ENCODE measurements around the gene PSMG3. TPM values are rescaled to one million over a fixed set of nuclear protein-coding genes. Genes with fewer than 3 reads are reported as not detected.
"Not testable (repeated sequence)": the region's sequence is repeated elsewhere in the genome, so short reads cannot be mapped to it uniquely, and the experiment has no call there.

The PSMG3 gene
- total RNA-seq, 4 donors from 2014 or later = 22.0 to 37.7 (median 28.4) TPM

GRCh38 chr7:1526271-1526754, 43.5 kb downstream of the PSMG3 start:
- no peak for TF ChIP-seq CTCF (IDR thresholded peaks at IDR 0.05)
- ATAC-seq (ENCODE audit: low FRiP score) (no peak), DNase-seq (ENCODE audit: low spot score) (no peak)

- DNase-seq (ENCODE audit: low spot score) (no peak), ATAC-seq (ENCODE audit: low FRiP score) (no peak)
- TF ChIP-seq CTCF (IDR thresholded peaks at IDR 0.05) = no peak
These were observed 44.4 kb downstream of the PSMG3 start for GRCh38 chr7:1525409-1525808.

- TF ChIP-seq CTCF (IDR thresholded peaks at IDR 0.05) = no peak
- ATAC-seq (ENCODE audit: low FRiP score) (no peak), DNase-seq (ENCODE audit: low spot score) (no peak)
These were observed 46.0 kb downstream of the PSMG3 start for GRCh38 chr7:1523844-1524243.

GRCh38 chr7:1523208-1523607, 46.6 kb downstream of the PSMG3 start:
- DNase-seq (ENCODE audit: low spot score) (no peak), ATAC-seq (ENCODE audit: low FRiP score) (no peak)
- no peak for TF ChIP-seq CTCF (IDR thresholded peaks at IDR 0.05)

GRCh38 chr7:1521456-1521855, 48.4 kb downstream of the PSMG3 start:
- DNase-seq (ENCODE audit: low spot score) = no peak
- ATAC-seq (ENCODE audit: low FRiP score) = no peak

DNA sequence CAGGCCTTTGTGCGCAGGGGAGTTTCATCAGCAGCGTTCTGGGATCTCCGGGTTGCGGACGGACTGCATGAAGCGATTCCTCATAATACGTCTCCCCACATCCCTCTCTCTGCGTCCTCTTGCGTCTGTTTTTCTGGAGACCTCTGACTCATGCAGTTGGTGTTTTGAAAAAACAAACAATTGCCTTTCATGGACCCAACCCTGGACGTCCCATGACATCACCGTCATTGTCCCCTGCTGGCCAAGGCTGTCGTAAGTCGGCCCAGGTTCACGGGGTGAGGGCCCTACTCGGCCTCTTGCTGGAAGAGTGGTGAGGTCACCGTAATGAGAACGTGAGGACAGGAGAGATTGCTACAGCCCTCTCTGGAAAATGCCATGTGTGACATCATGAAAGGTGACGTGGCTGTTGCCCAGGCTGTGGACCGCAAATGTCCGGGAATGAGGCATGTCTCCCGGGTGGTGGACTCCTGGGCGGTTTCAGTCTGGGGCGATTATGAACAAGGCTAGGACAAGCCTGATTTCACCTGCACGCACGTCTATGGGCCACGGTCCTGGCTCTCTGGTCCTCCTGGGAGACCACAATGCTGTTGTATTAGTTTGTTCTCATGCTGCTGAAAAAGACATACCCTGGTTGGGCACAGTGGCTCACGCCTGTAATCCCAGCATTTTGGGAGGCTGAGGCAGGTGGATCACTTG, 49.1 kb downstream of the PSMG3 start:
- ATAC-seq (ENCODE audit: low FRiP score) (no peak), DNase-seq (ENCODE audit: low spot score) (no peak)
- no peak for TF ChIP-seq CTCF (IDR thresholded peaks at IDR 0.05)

More at GRCh38 chr7:1521456-1521855, 48.4 kb downstream of the PSMG3 start:
- TF ChIP-seq CTCF (IDR thresholded peaks at IDR 0.05) = no peak

DNA sequence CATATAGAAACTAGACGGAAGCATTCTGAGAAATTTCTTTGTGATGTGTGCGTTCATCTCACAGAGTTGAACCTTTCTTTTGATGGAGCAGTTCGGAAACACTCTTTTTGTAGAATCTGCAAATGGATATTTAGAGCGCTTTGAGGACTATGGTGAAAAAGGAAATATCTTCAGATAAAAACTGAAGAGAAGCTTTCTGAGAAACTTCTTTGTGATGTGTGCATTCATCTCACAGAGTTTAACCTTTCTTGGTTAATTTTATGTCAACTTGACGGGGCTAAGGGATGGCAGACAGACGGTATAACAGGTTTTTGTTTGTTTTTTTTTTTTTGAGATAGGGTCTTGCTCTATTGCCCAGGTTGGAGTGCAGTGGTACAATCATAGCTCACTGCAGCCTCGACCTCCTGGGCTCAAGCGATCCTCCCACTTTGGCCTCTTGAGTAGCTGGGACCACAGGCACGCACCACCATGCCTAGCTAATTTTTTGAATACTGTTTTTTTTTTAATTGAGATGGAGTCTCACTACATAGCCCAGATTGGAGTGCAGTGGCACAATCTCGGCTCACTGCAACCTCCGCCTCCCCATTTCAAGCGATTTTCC, 50.4 kb downstream of the PSMG3 start:
- not testable (repeated sequence) for ATAC-seq (ENCODE audit: low FRiP score); DNase-seq (ENCODE audit: low spot score)

Other genes with a start within 250 kb of the PSMG3 start
- gene MICALL2, start 110.6 kb downstream of the PSMG3 start, total RNA-seq = 10 to 100 TPM in 2 of 4 donors, 1 to 10 TPM in 2; 4.4 to 16.6 (median 9.3) TPM
- gene INTS1, start 65.6 kb downstream of the PSMG3 start, total RNA-seq = 10 to 100 TPM; 22.4 to 39.4 (median 32.0) TPM
- 10 to 100 TPM; 30.7 to 57.6 (median 32.7) TPM for gene MAFK, start 39.3 kb downstream of the PSMG3 start, total RNA-seq
- gene TMEM184A, start 13.8 kb downstream of the PSMG3 start, total RNA-seq = 1 to 10 TPM in 1 of 4 donors, under 1 TPM in 2, not detected in 1; 0.19 to 3.1 (median 0.32) TPM
- gene ELFN1, start 100.2 kb upstream of the PSMG3 start, total RNA-seq = 1 to 10 TPM; 3.8 to 6.0 (median 4.1) TPM